Common myeloid progenitor, CD34-positive (primary cell): ENCODE data around the gene TGFBR3L.

Source experiments
- CTCF ChIA-PET: fragments of 350-600 bp; sonication (Branson Sonifier 250); formaldehyde crosslinking; loops from one replicate; lab custom pipeline; 2021; ENCODE audit warnings: antibody characterized with exemption; lab: Charles Lee
- POLR2A ChIA-PET: fragments of 350-600 bp; sonication (Branson Sonifier 250); formaldehyde crosslinking; loops from one replicate; lab custom pipeline; 2021; ENCODE audit warnings: antibody characterized with exemption; lab: Charles Lee
- DNase-seq, 3 donors: peaks; one replicate each; pipeline versions ENCODE4 v3.0.0 to v3.0.0-alpha.2; 2013
- H3K27ac ChIP-seq, 2 experiments: 1 replicate in 1 of 2; 2 replicates in 1 of 2; pipeline ENCODE4 v1.7.0; 2013; ENCODE audit warnings: inconsistent platforms in 2 of 2, low read length in 2 of 2, mild to moderate bottlenecking in 2 of 2, low read depth in 1 of 2, moderate library complexity in 1 of 2; ENCODE audit not compliant: severe bottlenecking in 2 of 2, insufficient read depth in 1 of 2, poor library complexity in 1 of 2
- H3K27me3 ChIP-seq, 5 experiments: replicated peaks in 2 of 5; 1 replicate in 3 of 5; 2 replicates in 2 of 5; pipeline versions ENCODE4 v1.6.1 to v1.7.0; 2013; ENCODE audit warnings: low read length in 4 of 5, mild to moderate bottlenecking in 2 of 5, moderate library complexity in 2 of 5, inconsistent platforms in 1 of 5; ENCODE audit not compliant: insufficient read depth in 5 of 5, control insufficient read depth in 4 of 5
- H3K36me3 ChIP-seq, 4 experiments: 1 replicate in 2 of 4; 2 replicates in 2 of 4; pipeline versions ENCODE4 v1.6.1 to v1.7.0; 2013; ENCODE audit warnings: low read length in 3 of 4, control low read depth in 1 of 4, mild to moderate bottlenecking in 1 of 4; ENCODE audit not compliant: control insufficient read depth in 4 of 4, insufficient read depth in 4 of 4
- H3K4me1 ChIP-seq, 4 experiments: 1 replicate in 3 of 4; 2 replicates in 1 of 4; pipeline versions ENCODE4 v1.6.1 to v1.7.1; 2013; ENCODE audit warnings: low read length in 3 of 4, mild to moderate bottlenecking in 3 of 4, control low read depth in 1 of 4, inconsistent platforms in 1 of 4, moderate library complexity in 1 of 4; ENCODE audit not compliant: control insufficient read depth in 4 of 4, insufficient read depth in 4 of 4; ENCODE audit errors: control extremely low read depth in 1 of 4
- H3K4me3 ChIP-seq, 7 experiments: 1 replicate in 4 of 7; 2 replicates in 3 of 7; pipeline versions ENCODE4 v1.5.1 to v1.7.0; 2013; ENCODE audit warnings: mild to moderate bottlenecking in 7 of 7, low read length in 6 of 7, moderate library complexity in 6 of 7, inconsistent platforms in 2 of 7, low read depth in 2 of 7, control low read depth in 1 of 7; ENCODE audit not compliant: insufficient read depth in 4 of 7, control insufficient read depth in 1 of 7; ENCODE audit errors: extremely low read depth in 1 of 7
- H3K9me3 ChIP-seq, 5 experiments: 1 replicate in 4 of 5; 2 replicates in 1 of 5; pipeline versions ENCODE4 v1.6.1 to v1.7.1; 2013; ENCODE audit warnings: low read length in 4 of 5, mild to moderate bottlenecking in 2 of 5, inconsistent platforms in 1 of 5, low read depth in 1 of 5, moderate library complexity in 1 of 5; ENCODE audit not compliant: control insufficient read depth in 4 of 5, insufficient read depth in 2 of 5; ENCODE audit errors: control extremely low read depth in 1 of 5
- WGBS: methylation state at CpG from one replicate; pipeline ENCODE4 v1.1.5; 2013; ENCODE audit not compliant: insufficient coverage; 5-methylcytosine and 5-hydroxymethylcytosine counted together

TGFBR3L gene

GRCh38 chr19:7943444-7944176 is 29.0 kb downstream of the TGFBR3L start, which contains the start of gene TIMM44:
Gene TIMM44 (minus strand): TSS chr19:7943666. CDS start chr19:7943651, 15 bp downstream.
- Histone ChIP-seq H3K27me3 (no peaks in the 10 kb centered on the region), H3K9me3 (no peaks in the 10 kb centered on the region), H3K27ac (peak within 1 kb of the TSS; percentile 89 to 98), H3K36me3 (peaks cover 6 to 28% (median 17%) of the 10 kb centered on the region in 4 experiments), H3K4me1 (peaks cover 4 to 24% (median 18%) of the 10 kb centered on the region in 4 experiments), H3K4me3 (peak within 1 kb of the TSS; percentile 82 to 98 (median 93))
- peak; percentile 99 to 100 (median 100) for DNase-seq
- ChIA-PET CTCF (interaction anchor here (0.8 to 4.3 kb wide), 22 partner anchors 8 to 308 kb away, joined by 3 to 24 read pairs (median 6); partner anchors contain the start of genes CTXN1 and ELAVL1), POLR2A (interaction anchor here (0.6 to 1.9 kb wide), 10 partner anchors 15 to 206 kb away, joined by 3 to 12 read pairs (median 5); partner anchors contain the start of gene SNAPC2)
- 0% methylated on average over 48 of the region's 56 CpGs for WGBS

DNA sequence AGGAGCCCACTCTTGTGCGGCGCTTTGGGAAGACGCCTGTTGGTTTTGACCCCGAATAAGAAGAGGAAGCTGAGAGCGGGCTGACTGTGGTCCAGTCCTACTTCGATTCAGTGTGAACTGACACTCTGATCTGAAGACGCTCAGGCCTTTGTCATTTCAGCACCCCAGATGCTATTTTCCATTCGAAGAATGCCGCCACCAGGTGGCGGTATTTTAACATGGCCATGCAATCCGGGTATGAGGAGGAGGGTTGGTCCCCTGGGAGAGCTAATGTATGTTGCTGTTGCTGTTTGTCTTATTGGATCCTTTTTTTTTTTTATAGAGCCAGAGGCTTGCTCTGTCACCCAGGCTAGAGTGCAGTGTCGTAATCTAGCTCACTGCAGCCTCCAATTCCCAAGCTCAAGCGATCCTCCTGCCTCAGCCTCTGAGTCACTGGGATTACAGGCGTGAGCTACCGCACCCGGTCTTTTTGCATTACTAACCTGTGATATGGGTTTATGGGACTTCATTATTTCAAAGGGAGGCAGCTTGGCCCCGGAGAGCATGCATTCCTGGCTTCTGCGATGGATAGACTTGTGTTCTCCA is 29.6 kb downstream of the TGFBR3L start:
- peak overlapping the region; percentile 48 to 96 (median 81) for H3K4me3 ChIP-seq
- ChIA-PET CTCF (interaction anchor here (0.8 to 4.3 kb wide), 27 partner anchors 9 to 307 kb away, joined by 3 to 24 read pairs (median 5); partner anchors contain the start of genes CTXN1 and ELAVL1), POLR2A (interaction anchor here (0.6 to 1.9 kb wide), 9 partner anchors 15 to 206 kb away, joined by 3 to 12 read pairs (median 5); partner anchors contain the start of genes ELAVL1 and SNAPC2)
- DNase-seq: peak; percentile 87 to 95 (median 93)
- H3K36me3 ChIP-seq: peaks cover 4 to 24% (median 12%) of the 10 kb centered on the region in 4 experiments
- no peaks in the 10 kb centered on the region for H3K27me3 ChIP-seq
- no peaks in the 10 kb centered on the region for H3K9me3 ChIP-seq
- H3K4me1 ChIP-seq: peaks cover 4 to 24% (median 18%) of the 10 kb centered on the region in 4 experiments
- H3K27ac ChIP-seq: peak overlapping the region; percentile 54 to 98
- 34% methylated on average over 16 of the region's 18 CpGs for WGBS

GRCh38 chr19:7947939-7948338 is 33.3 kb downstream of the TGFBR3L start:
- POLR2A ChIA-PET: interaction anchor here (0.5 kb wide), 1 partner anchor 1578 kb away, joined by 3 read pairs; no protein-coding TSS in a partner anchor
- H3K4me3 ChIP-seq: no peak overlapping the region
- WGBS: 100% methylated on average over 3 of the region's 4 CpGs
- H3K9me3 ChIP-seq: no peaks in the 10 kb centered on the region
- H3K4me1 ChIP-seq: peaks cover 4 to 26% (median 16%) of the 10 kb centered on the region in 4 experiments
- H3K27ac ChIP-seq: no peak overlapping the region
- no peak for DNase-seq
- no peaks in the 10 kb centered on the region for H3K27me3 ChIP-seq
- CTCF ChIA-PET: interaction anchor here (0.7 to 1.5 kb wide), 3 partner anchors 11 to 24 kb away, joined by 3 to 4 read pairs (median 3); no protein-coding TSS in a partner anchor
- no peaks in the 10 kb centered on the region for H3K36me3 ChIP-seq

GRCh38 chr19:7953060-7953459 is 38.4 kb downstream of the TGFBR3L start:
- ChIA-PET POLR2A (no interaction called here), CTCF (no interaction called here)
- Histone ChIP-seq H3K27me3 (no peaks in the 10 kb centered on the region), H3K36me3 (peaks cover 0 to 8% (median 3%) of the 10 kb centered on the region in 4 experiments), H3K27ac (no peak overlapping the region), H3K4me3 (no peak overlapping the region), H3K4me1 (peaks cover 0 to 32% (median 13%) of the 10 kb centered on the region in 4 experiments), H3K9me3 (no peaks in the 10 kb centered on the region)
- 4% methylated on average over 3 of the region's 3 CpGs for whole genome bisulfite sequencing
- DNase-seq: no peak

DNA sequence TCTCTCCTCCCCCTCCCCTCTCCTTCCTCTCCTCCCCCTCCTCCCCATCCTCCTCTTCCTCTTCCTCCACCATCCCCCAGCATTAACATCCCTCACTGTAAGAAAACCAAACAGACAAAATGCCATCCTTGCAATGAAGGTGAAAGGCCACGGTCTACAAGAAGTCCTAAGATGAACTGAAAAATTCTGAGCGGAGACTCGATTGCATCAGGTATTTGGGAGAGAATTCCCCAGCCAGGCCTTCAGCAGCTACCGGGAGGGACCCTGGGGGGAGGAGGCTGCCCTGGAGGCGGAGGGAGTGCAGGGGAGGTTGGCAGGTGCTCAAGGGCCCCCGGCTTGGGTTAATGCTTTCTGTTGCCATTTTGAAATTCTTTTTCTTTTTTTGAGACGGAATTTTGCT is 38.9 kb downstream of the TGFBR3L start:
- no peaks in the 10 kb centered on the region for H3K27me3 ChIP-seq
- no peak for DNase-seq
- H3K4me1 ChIP-seq: peaks cover 0 to 36% (median 16%) of the 10 kb centered on the region in 4 experiments
- 85% methylated on average over 6 of the region's 7 CpGs for WGBS
- no peak overlapping the region for H3K27ac ChIP-seq
- no peak overlapping the region for H3K4me3 ChIP-seq
- H3K36me3 ChIP-seq: peaks cover 0 to 12% (median 7%) of the 10 kb centered on the region in 4 experiments
- POLR2A ChIA-PET: no interaction called here
- H3K9me3 ChIP-seq: no peaks in the 10 kb centered on the region
- CTCF ChIA-PET: interaction anchor here (2.2 kb wide), 1 partner anchor 10 kb away, joined by 6 read pairs; the partner anchor contains the start of gene TIMM44

DNA sequence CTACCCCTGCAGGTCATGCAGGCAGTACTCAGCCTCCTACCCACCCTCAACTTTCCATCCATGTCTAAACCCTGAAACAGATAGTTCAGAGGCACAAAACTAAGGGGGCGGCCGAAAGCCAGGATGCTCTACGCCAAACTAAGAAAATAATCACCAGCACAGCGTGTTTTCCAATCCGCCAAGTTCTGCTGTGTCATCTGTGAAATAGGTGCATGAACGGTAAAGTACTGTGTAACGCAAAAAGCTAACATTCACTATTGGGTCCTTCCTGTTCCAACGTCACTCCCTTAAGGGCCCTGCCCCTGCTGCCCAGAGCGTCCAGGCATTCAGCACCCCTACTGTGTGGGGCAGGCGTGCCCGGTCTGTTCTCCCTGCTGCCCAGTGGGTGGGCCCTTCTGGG is 41.1 kb downstream of the TGFBR3L start:
- POLR2A ChIA-PET: no interaction called here

More for the DNA sequence above, 41.1 kb downstream of the TGFBR3L start:
- Histone ChIP-seq H3K9me3 (no peaks in the 10 kb centered on the region), H3K27ac (no peak overlapping the region), H3K4me1 (peaks cover 0 to 52% (median 29%) of the 10 kb centered on the region in 4 experiments), H3K4me3 (peak overlapping the region in 1 of 7 experiments; percentile 25), H3K27me3 (no peaks in the 10 kb centered on the region), H3K36me3 (peaks cover 0 to 21% (median 10%) of the 10 kb centered on the region in 4 experiments)
- 64% methylated on average over 8 of the region's 11 CpGs for WGBS
- peak in 2 of 3 donors; percentile 56 to 57 for DNase-seq
- CTCF ChIA-PET: interaction anchor here (2.2 kb wide), 1 partner anchor 12 kb away, joined by 6 read pairs; the partner anchor contains the start of gene TIMM44
